Mesodermal cell (in vitro differentiated cells): Measurements from ENCODE around the gene CMTR1.
"Not testable (repeated sequence)": the region's sequence is repeated elsewhere in the genome, so short reads cannot be mapped to it uniquely, and the experiment has no call there.

Experiments used
- H3K27ac ChIP-seq: 2 replicates; pipeline ENCODE4 v1.7.0; 2013; ENCODE audit warnings: mild to moderate bottlenecking, low read depth, low read length, moderate library complexity; ENCODE audit not compliant: severe bottlenecking
- H3K36me3 ChIP-seq: 2 replicates; pipeline ENCODE4 v1.7.1; 2013; ENCODE audit warnings: mild to moderate bottlenecking, low read length, moderate library complexity; ENCODE audit not compliant: control insufficient read depth, insufficient read depth
- H3K4me1 ChIP-seq: one replicate; pipeline ENCODE4 v1.7.1; 2013; ENCODE audit warnings: mild to moderate bottlenecking, low read length; ENCODE audit not compliant: insufficient read depth, control insufficient read depth, poor library complexity, severe bottlenecking
- H3K4me3 ChIP-seq: 2 replicates; pipeline ENCODE4 v1.7.0; 2013; ENCODE audit warnings: low read length, control low read depth, mild to moderate bottlenecking; ENCODE audit not compliant: insufficient read depth, poor library complexity, severe bottlenecking; ENCODE audit errors: extremely low read depth
- H3K9me3 ChIP-seq: 2 replicates; pipeline ENCODE4 v1.7.1; 2013; ENCODE audit warnings: mild to moderate bottlenecking, low read length, moderate library complexity; ENCODE audit not compliant: control insufficient read depth
- WGBS, 2 experiments: methylation state at CpG; one replicate each; pipeline ENCODE4 v1.1.5; 2013; ENCODE audit warnings: missing lambda C conversion rate in 2 of 2; ENCODE audit not compliant: insufficient coverage in 2 of 2; 5-methylcytosine and 5-hydroxymethylcytosine counted together

The CMTR1 gene

GRCh38 chr6:37435373-37435772 is 2.4 kb downstream of the CMTR1 start:
- peaks cover 6% of the 10 kb centered on the region for H3K4me1 ChIP-seq
- H3K36me3 ChIP-seq: peaks cover 43% of the 10 kb centered on the region
- H3K27ac ChIP-seq: no peak overlapping the region
- WGBS, 2 experiments: 75 to 91% methylated on average over 4 of the region's 4 CpGs
- H3K9me3 ChIP-seq: no peaks in the 10 kb centered on the region
- H3K4me3 ChIP-seq: no peak overlapping the region

GRCh38 chr6:37435816-37436215 is 2.8 kb downstream of the CMTR1 start:
- Histone ChIP-seq H3K4me3 (no peak overlapping the region), H3K27ac (no peak overlapping the region), H3K4me1 (peaks cover 6% of the 10 kb centered on the region), H3K36me3 (peaks cover 47% of the 10 kb centered on the region), H3K9me3 (no peaks in the 10 kb centered on the region)
- 75 to 93% methylated on average over 2 of the region's 5 CpGs for WGBS, 2 experiments

- no CpG with 5 or more reads among the region's 1 CpG for WGBS, 2 experiments
- Histone ChIP-seq H3K36me3 (peaks cover 60% of the 10 kb centered on the region), H3K27ac (no peak overlapping the region), H3K9me3 (no peaks in the 10 kb centered on the region), H3K4me3 (no peak overlapping the region), H3K4me1 (peaks cover 4% of the 10 kb centered on the region)
These were observed 5.9 kb downstream of the CMTR1 start for GRCh38 chr6:37438930-37439329.

GRCh38 chr6:37441651-37442050 is 8.6 kb downstream of the CMTR1 start:
- peaks cover 74% of the 10 kb centered on the region for H3K36me3 ChIP-seq
- WGBS, 2 experiments: 92% methylated on average over 5 to 6 of the region's 6 CpGs

GRCh38 chr6:37442416-37443215 is 9.6 kb downstream of the CMTR1 start:
- Histone ChIP-seq H3K4me3 (no peak overlapping the region), H3K36me3 (peaks cover 75% of the 10 kb centered on the region), H3K4me1 (no peaks in the 10 kb centered on the region), H3K9me3 (no peaks in the 10 kb centered on the region), H3K27ac (no peak overlapping the region)
- WGBS, 2 experiments: 92% methylated on average over 2 of the region's 4 CpGs; no CpG with 5 or more reads in 1 of the 2 experiments

More at GRCh38 chr6:37441651-37442050, 8.6 kb downstream of the CMTR1 start:
- no peak overlapping the region for H3K4me3 ChIP-seq
- no peak overlapping the region for H3K27ac ChIP-seq
- no peaks in the 10 kb centered on the region for H3K4me1 ChIP-seq
- H3K9me3 ChIP-seq: no peaks in the 10 kb centered on the region

- H3K27ac ChIP-seq, H3K9me3 ChIP-seq, H3K4me1 ChIP-seq, H3K4me3 ChIP-seq: not testable (repeated sequence)
- WGBS, 2 experiments: 80 to 100% methylated on average over 1 to 3 of the region's 5 CpGs
- H3K36me3 ChIP-seq: peaks cover 72% of the 10 kb centered on the region
These were observed 10.2 kb downstream of the CMTR1 start for GRCh38 chr6:37443216-37443542.

GRCh38 chr6:37449984-37450383 is 17.0 kb downstream of the CMTR1 start:
- Histone ChIP-seq H3K27ac (no peak overlapping the region), H3K9me3 (no peaks in the 10 kb centered on the region), H3K36me3 (peaks cover 86% of the 10 kb centered on the region), H3K4me3 (no peak overlapping the region), H3K4me1 (no peaks in the 10 kb centered on the region)
- 93 to 94% methylated on average over 3 of the region's 4 CpGs for WGBS, 2 experiments

GRCh38 chr6:37451441-37452193 is 18.6 kb downstream of the CMTR1 start:
- H3K36me3 ChIP-seq: peaks cover 84% of the 10 kb centered on the region
- H3K4me1 ChIP-seq: peaks cover 3% of the 10 kb centered on the region
- H3K4me3 ChIP-seq: no peak overlapping the region
- H3K9me3 ChIP-seq: no peaks in the 10 kb centered on the region
- no peak overlapping the region for H3K27ac ChIP-seq
- WGBS, 2 experiments: 90 to 100% methylated on average over 1 to 2 of the region's 2 CpGs

- Histone ChIP-seq H3K9me3 (no peaks in the 10 kb centered on the region), H3K36me3 (peaks cover 83% of the 10 kb centered on the region), H3K4me3 (no peak overlapping the region), H3K4me1 (peaks cover 3% of the 10 kb centered on the region), H3K27ac (no peak overlapping the region)
- WGBS, 2 experiments: 92 to 100% methylated on average over 2 of the region's 3 CpGs
These were observed 19.5 kb downstream of the CMTR1 start for GRCh38 chr6:37452522-37452921.

- H3K4me3 ChIP-seq: no peak overlapping the region
- H3K9me3 ChIP-seq: no peaks in the 10 kb centered on the region
- peaks cover 85% of the 10 kb centered on the region for H3K36me3 ChIP-seq
- 89 to 100% methylated on average over 5 of the region's 8 CpGs for WGBS, 2 experiments
- peaks cover 3% of the 10 kb centered on the region for H3K4me1 ChIP-seq
- H3K27ac ChIP-seq: no peak overlapping the region
These were observed 21.6 kb downstream of the CMTR1 start for GRCh38 chr6:37454420-37455140.
